Ovary (tissue), 3 donors: ENCODE measurements around the gene PSMD11.

Experiments used
- POLR2A ChIP-seq: fragments of 450-650 bp; IDR thresholded peaks from one replicate; pipeline ENCODE4 v1.6.1; 2017; ENCODE audit warnings: antibody characterized with exemption, mild to moderate bottlenecking, moderate library complexity
- TF ChIP-seq, protein P1 (sequence below), 3 donors: fragments of 450-650 bp in 2 of 3; fragments of 200-600 bp in 1 of 3; IDR thresholded peaks; one replicate each; pipeline versions ENCODE4 v1.5.1 to v1.8.0; 2016 to 2022; ENCODE audit warnings: antibody characterized with exemption in 3 of 3, mild to moderate bottlenecking in 1 of 3
- donor health status: DM: no; HTN: no; CAD: no.

DNA sequence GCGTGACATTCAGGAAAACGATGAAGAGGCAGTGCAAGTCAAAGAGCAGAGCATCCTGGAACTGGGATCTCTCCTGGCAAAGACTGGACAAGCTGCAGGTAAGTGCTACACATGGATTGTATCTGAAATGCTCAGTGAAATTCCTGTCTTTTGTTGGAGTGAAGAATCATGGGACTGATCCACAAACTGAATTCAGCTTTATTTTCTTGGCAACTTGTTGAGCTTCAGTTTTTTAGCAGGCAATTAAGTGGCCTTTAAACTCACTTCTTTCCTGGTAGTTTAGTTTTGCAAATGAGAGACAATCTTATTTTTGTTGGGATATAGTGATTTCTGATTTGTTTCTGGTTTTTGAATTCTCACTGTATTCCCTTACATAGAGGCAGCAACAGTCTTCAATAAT lies 2.6 kb downstream of the PSMD11 start:
- TF ChIP-seq, protein P1, sequence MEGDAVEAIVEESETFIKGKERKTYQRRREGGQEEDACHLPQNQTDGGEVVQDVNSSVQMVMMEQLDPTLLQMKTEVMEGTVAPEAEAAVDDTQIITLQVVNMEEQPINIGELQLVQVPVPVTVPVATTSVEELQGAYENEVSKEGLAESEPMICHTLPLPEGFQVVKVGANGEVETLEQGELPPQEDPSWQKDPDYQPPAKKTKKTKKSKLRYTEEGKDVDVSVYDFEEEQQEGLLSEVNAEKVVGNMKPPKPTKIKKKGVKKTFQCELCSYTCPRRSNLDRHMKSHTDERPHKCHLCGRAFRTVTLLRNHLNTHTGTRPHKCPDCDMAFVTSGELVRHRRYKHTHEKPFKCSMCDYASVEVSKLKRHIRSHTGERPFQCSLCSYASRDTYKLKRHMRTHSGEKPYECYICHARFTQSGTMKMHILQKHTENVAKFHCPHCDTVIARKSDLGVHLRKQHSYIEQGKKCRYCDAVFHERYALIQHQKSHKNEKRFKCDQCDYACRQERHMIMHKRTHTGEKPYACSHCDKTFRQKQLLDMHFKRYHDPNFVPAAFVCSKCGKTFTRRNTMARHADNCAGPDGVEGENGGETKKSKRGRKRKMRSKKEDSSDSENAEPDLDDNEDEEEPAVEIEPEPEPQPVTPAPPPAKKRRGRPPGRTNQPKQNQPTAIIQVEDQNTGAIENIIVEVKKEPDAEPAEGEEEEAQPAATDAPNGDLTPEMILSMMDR (IDR thresholded peaks at IDR 0.05): no peak
- TF ChIP-seq POLR2A: no peak
